H1 (cell line): ENCODE data around the gene ZDHHC24. TPM values are rescaled to one million over a fixed set of nuclear protein-coding genes. Genes with fewer than 3 reads are reported as not detected.

Experiments
- ATF3 ChIP-seq: IDR thresholded peaks from 2 replicates; pipeline ENCODE4 v1.6.1; 2011; ENCODE audit warnings: low read depth, mild to moderate bottlenecking, low read length; ENCODE audit not compliant: insufficient read depth
- CEBPB ChIP-seq: IDR thresholded peaks from 2 replicates; pipeline ENCODE4 v1.6.1; 2012; ENCODE audit warnings: low read depth, low read length
- EZH2 ChIP-seq: fragments of 200-600 bp; sonication (generic); IDR thresholded peaks from 2 replicates; pipeline ENCODE4 v1.7.1; 2012; ENCODE audit warnings: low read depth, mild to moderate bottlenecking, moderate library complexity, low read length, inconsistent platforms; ENCODE audit not compliant: severe bottlenecking
- FOSL1 ChIP-seq: IDR thresholded peaks from 2 replicates; pipeline ENCODE4 v1.6.1; 2011; ENCODE audit warnings: mild to moderate bottlenecking, low read depth, low read length, moderate library complexity; ENCODE audit not compliant: insufficient read depth
- NRF1 ChIP-seq: IDR thresholded peaks from 2 replicates; pipeline ENCODE4 v1.6.1; 2011; ENCODE audit warnings: mild to moderate bottlenecking, low read depth, low read length, improper control_type of control experiment
- RFX5 ChIP-seq: IDR thresholded peaks from 2 replicates; pipeline ENCODE4 v1.6.1; 2011; ENCODE audit warnings: low read depth, low read length, improper control_type of control experiment, borderline replicate concordance
- SP1 ChIP-seq: IDR thresholded peaks from 2 replicates; pipeline ENCODE4 v1.6.1; 2011; ENCODE audit warnings: low read depth, low read length
- SP4 ChIP-seq: IDR thresholded peaks from 2 replicates; pipeline ENCODE4 v1.6.1; 2012; ENCODE audit warnings: low read length, inconsistent platforms
- SUZ12 ChIP-seq: fragments of 200-600 bp; sonication (generic); IDR thresholded peaks from 2 replicates; pipeline ENCODE4 v1.6.1; 2012; ENCODE audit warnings: mild to moderate bottlenecking, inconsistent platforms, low read length, moderate library complexity, mixed read lengths
- TCF12 ChIP-seq: IDR thresholded peaks from 2 replicates; pipeline ENCODE4 v1.6.1; 2011; ENCODE audit warnings: low read depth, mild to moderate bottlenecking, low read length
- polyA plus RNA-seq, 7 experiments: library from polyadenylated mRNA; depleted of rRNA in 3 of 7; stranded (reverse) in 5 of 7; unstranded in 2 of 7; fragments of >200 nt in 5 of 7; fragments of 200-250 nt in 2 of 7; gene quantifications; 1 replicate in 5 of 7; 2 replicates in 1 of 7; 4 replicates in 1 of 7; pipeline versions ENCODE4 v1.2.1 to v1.2.3, GENCODE V29; 2011 to 2013; ENCODE audit warnings: missing spikeins in 2 of 7, mixed read lengths in 2 of 7
- total RNA-seq: library from RNA; stranded (reverse); fragmentation: NEBNext Ultra II Directional; extraction: Animal tissue kit (Norgen Biotek cat#: 25700); gene quantifications from 2 replicates; pipeline ENCODE4 v1.2.1, GENCODE V29; 2021
- TF ChIP-seq, protein P1 (sequence below): fragments of 300-600 bp; sonication (generic); IDR thresholded peaks from 2 replicates; pipeline ENCODE4 v1.7.1; 2012; ENCODE audit warnings: low read length, moderate library complexity, mild to moderate bottlenecking, inconsistent platforms; ENCODE audit not compliant: insufficient replicate concordance

ZDHHC24 gene
- total and polyA plus RNA-seq, 2 of the 8 experiments (the other 6 are each of a cell fraction or from before 2014, with no cell fraction given) = 8.4 to 9.7 TPM

DNA sequence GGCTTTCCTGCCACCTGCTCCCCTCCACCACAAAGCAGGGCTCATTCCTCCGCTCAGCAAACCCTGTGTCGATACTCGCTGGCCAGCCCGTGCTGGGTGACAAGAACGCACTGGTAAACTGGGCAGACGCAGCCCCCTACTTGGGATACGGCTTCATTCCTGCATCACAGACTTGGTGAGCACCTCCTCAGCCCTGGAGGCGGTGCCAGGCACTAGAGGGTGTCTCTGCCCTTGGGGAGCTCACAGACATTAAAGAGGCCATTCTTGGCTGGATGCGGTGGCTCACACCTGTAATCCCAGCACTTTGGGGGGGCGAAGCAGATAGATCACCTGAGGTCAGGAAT is 6.0 kb downstream of the ZDHHC24 start (continued):
- TF ChIP-seq, protein P1, sequence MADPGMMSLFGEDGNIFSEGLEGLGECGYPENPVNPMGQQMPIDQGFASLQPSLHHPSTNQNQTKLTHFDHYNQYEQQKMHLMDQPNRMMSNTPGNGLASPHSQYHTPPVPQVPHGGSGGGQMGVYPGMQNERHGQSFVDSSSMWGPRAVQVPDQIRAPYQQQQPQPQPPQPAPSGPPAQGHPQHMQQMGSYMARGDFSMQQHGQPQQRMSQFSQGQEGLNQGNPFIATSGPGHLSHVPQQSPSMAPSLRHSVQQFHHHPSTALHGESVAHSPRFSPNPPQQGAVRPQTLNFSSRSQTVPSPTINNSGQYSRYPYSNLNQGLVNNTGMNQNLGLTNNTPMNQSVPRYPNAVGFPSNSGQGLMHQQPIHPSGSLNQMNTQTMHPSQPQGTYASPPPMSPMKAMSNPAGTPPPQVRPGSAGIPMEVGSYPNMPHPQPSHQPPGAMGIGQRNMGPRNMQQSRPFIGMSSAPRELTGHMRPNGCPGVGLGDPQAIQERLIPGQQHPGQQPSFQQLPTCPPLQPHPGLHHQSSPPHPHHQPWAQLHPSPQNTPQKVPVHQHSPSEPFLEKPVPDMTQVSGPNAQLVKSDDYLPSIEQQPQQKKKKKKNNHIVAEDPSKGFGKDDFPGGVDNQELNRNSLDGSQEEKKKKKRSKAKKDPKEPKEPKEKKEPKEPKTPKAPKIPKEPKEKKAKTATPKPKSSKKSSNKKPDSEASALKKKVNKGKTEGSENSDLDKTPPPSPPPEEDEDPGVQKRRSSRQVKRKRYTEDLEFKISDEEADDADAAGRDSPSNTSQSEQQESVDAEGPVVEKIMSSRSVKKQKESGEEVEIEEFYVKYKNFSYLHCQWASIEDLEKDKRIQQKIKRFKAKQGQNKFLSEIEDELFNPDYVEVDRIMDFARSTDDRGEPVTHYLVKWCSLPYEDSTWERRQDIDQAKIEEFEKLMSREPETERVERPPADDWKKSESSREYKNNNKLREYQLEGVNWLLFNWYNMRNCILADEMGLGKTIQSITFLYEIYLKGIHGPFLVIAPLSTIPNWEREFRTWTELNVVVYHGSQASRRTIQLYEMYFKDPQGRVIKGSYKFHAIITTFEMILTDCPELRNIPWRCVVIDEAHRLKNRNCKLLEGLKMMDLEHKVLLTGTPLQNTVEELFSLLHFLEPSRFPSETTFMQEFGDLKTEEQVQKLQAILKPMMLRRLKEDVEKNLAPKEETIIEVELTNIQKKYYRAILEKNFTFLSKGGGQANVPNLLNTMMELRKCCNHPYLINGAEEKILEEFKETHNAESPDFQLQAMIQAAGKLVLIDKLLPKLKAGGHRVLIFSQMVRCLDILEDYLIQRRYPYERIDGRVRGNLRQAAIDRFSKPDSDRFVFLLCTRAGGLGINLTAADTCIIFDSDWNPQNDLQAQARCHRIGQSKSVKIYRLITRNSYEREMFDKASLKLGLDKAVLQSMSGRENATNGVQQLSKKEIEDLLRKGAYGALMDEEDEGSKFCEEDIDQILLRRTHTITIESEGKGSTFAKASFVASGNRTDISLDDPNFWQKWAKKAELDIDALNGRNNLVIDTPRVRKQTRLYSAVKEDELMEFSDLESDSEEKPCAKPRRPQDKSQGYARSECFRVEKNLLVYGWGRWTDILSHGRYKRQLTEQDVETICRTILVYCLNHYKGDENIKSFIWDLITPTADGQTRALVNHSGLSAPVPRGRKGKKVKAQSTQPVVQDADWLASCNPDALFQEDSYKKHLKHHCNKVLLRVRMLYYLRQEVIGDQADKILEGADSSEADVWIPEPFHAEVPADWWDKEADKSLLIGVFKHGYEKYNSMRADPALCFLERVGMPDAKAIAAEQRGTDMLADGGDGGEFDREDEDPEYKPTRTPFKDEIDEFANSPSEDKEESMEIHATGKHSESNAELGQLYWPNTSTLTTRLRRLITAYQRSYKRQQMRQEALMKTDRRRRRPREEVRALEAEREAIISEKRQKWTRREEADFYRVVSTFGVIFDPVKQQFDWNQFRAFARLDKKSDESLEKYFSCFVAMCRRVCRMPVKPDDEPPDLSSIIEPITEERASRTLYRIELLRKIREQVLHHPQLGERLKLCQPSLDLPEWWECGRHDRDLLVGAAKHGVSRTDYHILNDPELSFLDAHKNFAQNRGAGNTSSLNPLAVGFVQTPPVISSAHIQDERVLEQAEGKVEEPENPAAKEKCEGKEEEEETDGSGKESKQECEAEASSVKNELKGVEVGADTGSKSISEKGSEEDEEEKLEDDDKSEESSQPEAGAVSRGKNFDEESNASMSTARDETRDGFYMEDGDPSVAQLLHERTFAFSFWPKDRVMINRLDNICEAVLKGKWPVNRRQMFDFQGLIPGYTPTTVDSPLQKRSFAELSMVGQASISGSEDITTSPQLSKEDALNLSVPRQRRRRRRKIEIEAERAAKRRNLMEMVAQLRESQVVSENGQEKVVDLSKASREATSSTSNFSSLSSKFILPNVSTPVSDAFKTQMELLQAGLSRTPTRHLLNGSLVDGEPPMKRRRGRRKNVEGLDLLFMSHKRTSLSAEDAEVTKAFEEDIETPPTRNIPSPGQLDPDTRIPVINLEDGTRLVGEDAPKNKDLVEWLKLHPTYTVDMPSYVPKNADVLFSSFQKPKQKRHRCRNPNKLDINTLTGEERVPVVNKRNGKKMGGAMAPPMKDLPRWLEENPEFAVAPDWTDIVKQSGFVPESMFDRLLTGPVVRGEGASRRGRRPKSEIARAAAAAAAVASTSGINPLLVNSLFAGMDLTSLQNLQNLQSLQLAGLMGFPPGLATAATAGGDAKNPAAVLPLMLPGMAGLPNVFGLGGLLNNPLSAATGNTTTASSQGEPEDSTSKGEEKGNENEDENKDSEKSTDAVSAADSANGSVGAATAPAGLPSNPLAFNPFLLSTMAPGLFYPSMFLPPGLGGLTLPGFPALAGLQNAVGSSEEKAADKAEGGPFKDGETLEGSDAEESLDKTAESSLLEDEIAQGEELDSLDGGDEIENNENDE = no peak
- no peak for TF ChIP-seq ATF3
- TF ChIP-seq NRF1 = no peak
- no peak for TF ChIP-seq SP4
- TF ChIP-seq SUZ12 = no peak
- no peak for TF ChIP-seq SP1
- TF ChIP-seq RFX5 = no peak
- TF ChIP-seq EZH2 = no peak
- TF ChIP-seq CEBPB = no peak
- no peak for TF ChIP-seq TCF12
- no peak for TF ChIP-seq FOSL1
